ENCODE results near the gene CFAP47.
"Not testable (repeated sequence)": the region's sequence is repeated elsewhere in the genome, so short reads cannot be mapped to it uniquely, and the experiment has no call there.

DNA sequence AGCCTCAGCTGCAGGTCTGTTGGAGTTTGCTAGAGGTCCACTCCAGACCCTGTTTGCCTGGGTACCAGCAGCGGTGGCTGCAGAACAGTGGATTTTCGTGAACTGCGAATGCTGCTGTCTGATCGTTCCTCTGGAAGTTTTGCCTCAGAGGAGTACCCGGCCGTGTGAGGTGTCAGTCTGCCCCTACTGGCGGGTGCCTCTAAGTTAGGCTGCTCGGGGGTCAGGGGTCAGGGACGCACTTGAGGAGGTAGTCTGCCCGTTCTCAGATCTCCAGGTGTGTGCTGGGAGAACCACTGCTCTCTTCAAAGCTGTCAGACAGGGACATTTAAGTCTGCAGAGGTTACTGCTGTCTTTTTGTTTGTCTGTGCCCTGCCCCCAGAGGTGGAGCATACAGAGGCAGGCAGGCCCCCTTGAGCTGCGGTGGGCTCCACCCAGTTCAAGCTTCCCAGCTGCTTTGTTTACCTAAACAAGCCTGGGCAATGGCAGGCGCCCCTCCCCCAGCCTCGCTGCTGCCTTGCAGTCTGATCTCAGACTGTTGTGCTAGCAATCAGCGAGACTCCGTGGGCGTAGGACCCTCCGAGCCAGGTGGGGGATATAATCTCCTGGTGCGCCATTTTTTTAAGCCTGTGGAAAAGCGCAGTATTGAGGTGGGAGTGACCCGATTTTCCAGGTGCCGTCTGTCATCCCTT is 315.4 kb downstream of the CFAP47 start:
- TF ChIP-seq, protein P1, sequence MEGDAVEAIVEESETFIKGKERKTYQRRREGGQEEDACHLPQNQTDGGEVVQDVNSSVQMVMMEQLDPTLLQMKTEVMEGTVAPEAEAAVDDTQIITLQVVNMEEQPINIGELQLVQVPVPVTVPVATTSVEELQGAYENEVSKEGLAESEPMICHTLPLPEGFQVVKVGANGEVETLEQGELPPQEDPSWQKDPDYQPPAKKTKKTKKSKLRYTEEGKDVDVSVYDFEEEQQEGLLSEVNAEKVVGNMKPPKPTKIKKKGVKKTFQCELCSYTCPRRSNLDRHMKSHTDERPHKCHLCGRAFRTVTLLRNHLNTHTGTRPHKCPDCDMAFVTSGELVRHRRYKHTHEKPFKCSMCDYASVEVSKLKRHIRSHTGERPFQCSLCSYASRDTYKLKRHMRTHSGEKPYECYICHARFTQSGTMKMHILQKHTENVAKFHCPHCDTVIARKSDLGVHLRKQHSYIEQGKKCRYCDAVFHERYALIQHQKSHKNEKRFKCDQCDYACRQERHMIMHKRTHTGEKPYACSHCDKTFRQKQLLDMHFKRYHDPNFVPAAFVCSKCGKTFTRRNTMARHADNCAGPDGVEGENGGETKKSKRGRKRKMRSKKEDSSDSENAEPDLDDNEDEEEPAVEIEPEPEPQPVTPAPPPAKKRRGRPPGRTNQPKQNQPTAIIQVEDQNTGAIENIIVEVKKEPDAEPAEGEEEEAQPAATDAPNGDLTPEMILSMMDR (IDR thresholded peaks at IDR 0.05; ENCODE audit: insufficient read depth, low read depth, low read length): not testable (repeated sequence)
- TF ChIP-seq EZH2 (IDR thresholded peaks at IDR 0.05; ENCODE audit: insufficient read depth, low read length): not testable (repeated sequence)

Data from astrocyte (in vitro differentiated cells and primary cell).